K562 (cell line): ENCODE data around the gene POLR2B. TPM values are rescaled to one million over a fixed set of nuclear protein-coding genes. Genes with fewer than 3 reads are reported as not detected.
A peak's percentile ranks its signal among the peaks of the same experiment; 100 is the strongest.

Source experiments
- ARID1B ChIP-seq: fragments of 450-650 bp; IDR thresholded peaks from 2 replicates; pipeline ENCODE4 v1.6.1; 2016; ENCODE audit warnings: antibody characterized with exemption, mild to moderate bottlenecking, inconsistent platforms
- ARID3B ChIP-seq: fragments of 250-450 bp; sonication (Bioruptor Pico); IDR thresholded peaks from 2 replicates; pipeline ENCODE4 v1.4.0; 2020; ENCODE audit warnings: borderline replicate concordance
- BMI1 ChIP-seq: fragments of 150-350 bp; IDR thresholded peaks from 2 replicates; pipeline ENCODE4 v1.6.1; 2014; ENCODE audit warnings: low read length
- DEAF1 ChIP-seq: fragments of 450-650 bp; formaldehyde crosslinking; IDR thresholded peaks from 2 replicates; pipeline ENCODE4 v1.4.0; 2020; ENCODE audit warnings: mild to moderate bottlenecking, moderate library complexity
- FIP1L1 ChIP-seq: fragments of 200-400 bp; formaldehyde crosslinking; IDR thresholded peaks from 2 replicates; pipeline ENCODE4 v1.6.1; 2018; ENCODE audit warnings: mild to moderate bottlenecking, low read depth, low read length; ENCODE audit not compliant: poor library complexity, severe bottlenecking
- GABPA ChIP-seq: fragments of 200-800 bp; sonication (Bioruptor generic); conservative IDR thresholded peaks from 2 replicates; pipeline ENCODE4 v1.6.1; 2016; ENCODE audit warnings: low read depth, missing genetic modification characterization, missing compliant biosample characterization
- HES1 ChIP-seq: fragments of 450-650 bp; IDR thresholded peaks from 2 replicates; pipeline ENCODE4 v1.6.1; 2016; ENCODE audit warnings: low read depth, mild to moderate bottlenecking, moderate library complexity
- MYC ChIP-seq, 2 experiments: fragments of 250-450 bp in 1 of 2; sonication (Bioruptor Pico) in 1 of 2; IDR thresholded peaks; 2 replicates each; pipeline versions ENCODE4 v1.5.1 to v1.6.1; 2012 to 2021; ENCODE audit warnings: low read depth in 2 of 2, borderline replicate concordance in 1 of 2, improper control_type of control experiment in 1 of 2, low read length in 1 of 2, mild to moderate bottlenecking in 1 of 2, moderate library complexity in 1 of 2
- NFE2L1 ChIP-seq: fragments of 450-650 bp; IDR thresholded peaks from 2 replicates; pipeline ENCODE4 v1.6.1; 2016; ENCODE audit warnings: missing genetic modification characterization, low read depth, mild to moderate bottlenecking, missing compliant biosample characterization, moderate library complexity, borderline replicate concordance
- POLR3G ChIP-seq: IDR thresholded peaks from 2 replicates; pipeline ENCODE4 v1.6.1; 2011; ENCODE audit not compliant: insufficient read length, insufficient replicate concordance; ENCODE audit errors: extremely low read depth
- PPARD ChIP-seq: fragments of 250-450 bp; sonication (Bioruptor Pico); IDR thresholded peaks from 2 replicates; pipeline ENCODE4 v1.8.0; 2022; ENCODE audit warnings: inconsistent platforms, mild to moderate bottlenecking, moderate library complexity
- SIRT6 ChIP-seq: IDR thresholded peaks from one replicate; pipeline ENCODE4 v1.6.1; 2012; ENCODE audit warnings: low read depth, mild to moderate bottlenecking, control low read depth, inconsistent platforms, low read length, moderate library complexity
- SNRNP70 ChIP-seq: fragments of 200-400 bp; formaldehyde crosslinking; optimal IDR thresholded peaks from 2 replicates; pipeline ENCODE3; 2017; ENCODE audit warnings: low read depth, low read length
- ZBTB17 ChIP-seq: fragments of 450-650 bp; formaldehyde crosslinking; IDR thresholded peaks from 2 replicates; pipeline ENCODE4 v1.4.0; 2020; ENCODE audit warnings: mild to moderate bottlenecking
- ZBTB34 ChIP-seq: fragments of 250-450 bp; sonication (Bioruptor Pico); IDR thresholded peaks from 2 replicates; pipeline ENCODE4 v1.8.0; 2021; ENCODE audit warnings: mild to moderate bottlenecking, moderate library complexity
- ZFP36 ChIP-seq: fragments of 150-350 bp; IDR thresholded peaks from 2 replicates; pipeline ENCODE4 v1.6.1; 2018; ENCODE audit warnings: low read length, low read depth; ENCODE audit not compliant: partially characterized antibody
- ZNF280A ChIP-seq: fragments of 450-650 bp; IDR thresholded peaks from 2 replicates; pipeline ENCODE4 v1.6.1; 2018; ENCODE audit warnings: mild to moderate bottlenecking, low read depth; ENCODE audit not compliant: partially characterized antibody
- ZNF347 ChIP-seq: fragments of 450-650 bp; formaldehyde crosslinking; IDR thresholded peaks from 2 replicates; pipeline ENCODE4 v1.4.0; 2020; ENCODE audit warnings: low read depth, mild to moderate bottlenecking, moderate library complexity
- ZNF384 ChIP-seq: IDR thresholded peaks from 2 replicates; pipeline ENCODE4 v1.6.1; 2012; ENCODE audit warnings: low read depth, low read length, improper control_type of control experiment
- ZNF696 ChIP-seq: fragments of 250-450 bp; sonication (Bioruptor Pico); conservative IDR thresholded peaks from 2 replicates; pipeline ENCODE4 v1.4.0; 2020; ENCODE audit warnings: mild to moderate bottlenecking, moderate library complexity
- polyA plus RNA-seq, 8 experiments: library from polyadenylated mRNA; depleted of rRNA in 4 of 8; stranded (reverse) in 5 of 8; unstranded in 3 of 8; fragments of >200 nt; fragmentation: Nextera tagmentation in 2 of 8; fragmentation: Illumina TruSeq in 1 of 8; extraction: Ambion mirVana in 2 of 8; extraction: Trizol in 1 of 8; gene quantifications; 2 replicates each; pipeline versions ENCODE4 v1.2.1 to v1.2.3, GENCODE V29; 2011 to 2014; ENCODE audit warnings: inconsistent platforms in 1 of 8, missing spikeins in 1 of 8
- total RNA-seq, 7 experiments: library from RNA; depleted of rRNA in 6 of 7; stranded (reverse); fragments of >200 nt in 6 of 7; fragmentation: Illumina TruSeq in 2 of 7; extraction: Trizol in 2 of 7; gene quantifications; 2 replicates each; pipeline versions ENCODE4 v1.2.1 to v1.2.3, GENCODE V29; 2011 to 2021; ENCODE audit warnings: low replicate concordance in 1 of 7

Gene POLR2B
- total and polyA plus RNA-seq, 9 of the 15 experiments (the other 6 are each of a cell fraction or from before 2014, with no cell fraction given) = 60.9 to 208 (median 142) TPM

- no peak for TF ChIP-seq DEAF1 (CRISPR knock-in tag)
- TF ChIP-seq SIRT6 = no peak
- 0 out of 2 replicates have a peak, but pooled peaks have one; percentile 36 for TF ChIP-seq HES1
- no peak for TF ChIP-seq FIP1L1
- no peak for TF ChIP-seq ZNF347 (CRISPR knock-in tag)
- TF ChIP-seq NFE2L1 (tag) = no peak
- no peak for TF ChIP-seq POLR3G
- no peak for TF ChIP-seq SNRNP70
- TF ChIP-seq ZFP36 = no peak
- no peak for TF ChIP-seq ZNF696 (CRISPR knock-in tag)
- peak; percentile 80 for TF ChIP-seq ARID1B
- TF ChIP-seq ZBTB17 (CRISPR knock-in tag) = no peak
- TF ChIP-seq GABPA (tag) = peak; percentile 72
- TF ChIP-seq ZNF280A = no peak
- TF ChIP-seq MYC (IDR thresholded peaks at IDR 0.05; ENCODE audit: low read depth, low read length) = 0 out of 2 replicates have a peak, but pooled peaks have one; percentile 12
- no peak for TF ChIP-seq MYC (CRISPR knock-in tag; IDR thresholded peaks at IDR 0.05; ENCODE audit: borderline replicate concordance, low read depth)
- TF ChIP-seq PPARD (CRISPR knock-in tag) = no peak
- TF ChIP-seq ARID3B (CRISPR knock-in tag) = no peak
- TF ChIP-seq BMI1 = no peak
- no peak for TF ChIP-seq ZNF384
- TF ChIP-seq ZBTB34 = no peak
These were observed 3.1 kb downstream of the POLR2B start (continued) for GRCh38 chr4:56981795-56982201.
